Measurements from ENCODE around the gene TRIM61.
"Not testable (repeated sequence)": the region's sequence is repeated elsewhere in the genome, so short reads cannot be mapped to it uniquely, and the experiment has no call there.

The TRIM61 gene

GRCh38 chr4:164952551-164952950, 24.9 kb downstream of the TRIM61 start:
- Histone ChIP-seq H3K14ac (ENCODE audit: low read length) (no peak overlapping the region), H3K9ac (ENCODE audit: low read length) (no peak overlapping the region), H2BK5ac (ENCODE audit: low read depth, low read length, poor library complexity) (no peak overlapping the region), H3K4ac (ENCODE audit: low read depth, low read length) (no peak overlapping the region), H3K79me2 (ENCODE audit: control insufficient read depth, insufficient read depth, low read length, poor library complexity) (peaks cover 6% of the 10 kb centered on the region), H2BK12ac (ENCODE audit: low read length) (no peak overlapping the region), H4K12ac (ENCODE audit: low read depth, low read length) (no peak overlapping the region), H4K8ac (ENCODE audit: low read depth, low read length) (no peak overlapping the region), H3K4me2 (ENCODE audit: low read length) (no peak overlapping the region), H3K18ac (ENCODE audit: low read length) (no peak overlapping the region), H3K4me1 (ENCODE audit: control insufficient read depth in 1 of 2, insufficient read depth in 2 of 2, low read length in 2 of 2) (peaks cover 4% of the 10 kb centered on the region in 2 experiments), H3K23ac (ENCODE audit: low read length) (no peak overlapping the region), H3K79me1 (ENCODE audit: low read length) (peaks cover 5% of the 10 kb centered on the region), H4K91ac (ENCODE audit: low read depth, low read length) (no peak overlapping the region), H2AK5ac (ENCODE audit: low read length) (no peak overlapping the region), H3K27me3 (ENCODE audit: insufficient read depth, low read length) (no peaks in the 10 kb centered on the region), H3K4me3 (ENCODE audit: low read depth, low read length) (no peak overlapping the region), H3K9me3 (ENCODE audit: insufficient read depth, low read depth, low read length) (no peaks in the 10 kb centered on the region), H3K36me3 (ENCODE audit: control insufficient read depth in 1 of 2, insufficient read depth in 2 of 2, low read length in 2 of 2) (no peaks in the 10 kb centered on the region), H3K27ac (ENCODE audit: low read depth, low read length) (no peak overlapping the region), H2BK120ac (ENCODE audit: insufficient read depth, low read length, poor library complexity) (no peak overlapping the region), H2AFZ (ENCODE audit: insufficient read depth, low read length, poor library complexity) (no peak overlapping the region)
- no peak for DNase-seq
- WGBS (ENCODE audit: extremely low coverage, insufficient coverage, insufficient read length) = no CpG with 5 or more reads among the region's 3 CpGs

- Histone ChIP-seq H3K27ac (ENCODE audit: low read depth, low read length) (no peak overlapping the region), H2BK12ac (ENCODE audit: low read length) (no peak overlapping the region), H4K91ac (ENCODE audit: low read depth, low read length) (no peak overlapping the region), H3K4me3 (ENCODE audit: low read depth, low read length) (no peak overlapping the region), H3K9ac (ENCODE audit: low read length) (no peak overlapping the region), H3K14ac (ENCODE audit: low read length) (no peak overlapping the region), H3K27me3 (ENCODE audit: insufficient read depth, low read length) (no peaks in the 10 kb centered on the region), H3K18ac (ENCODE audit: low read length) (no peak overlapping the region), H2AFZ (ENCODE audit: insufficient read depth, low read length, poor library complexity) (no peak overlapping the region), H4K8ac (ENCODE audit: low read depth, low read length) (no peak overlapping the region), H3K4ac (ENCODE audit: low read depth, low read length) (no peak overlapping the region), H2AK5ac (ENCODE audit: low read length) (no peak overlapping the region), H2BK120ac (ENCODE audit: insufficient read depth, low read length, poor library complexity) (no peak overlapping the region), H3K4me1 (ENCODE audit: control insufficient read depth in 1 of 2, insufficient read depth in 2 of 2, low read length in 2 of 2) (peaks cover 0 to 2% of the 10 kb centered on the region in 2 experiments), H2BK5ac (ENCODE audit: low read depth, low read length, poor library complexity) (no peak overlapping the region), H3K36me3 (ENCODE audit: control insufficient read depth in 1 of 2, insufficient read depth in 2 of 2, low read length in 2 of 2) (no peaks in the 10 kb centered on the region), H3K23ac (ENCODE audit: low read length) (no peak overlapping the region), H3K9me3 (ENCODE audit: insufficient read depth, low read depth, low read length) (no peaks in the 10 kb centered on the region), H3K4me2 (ENCODE audit: low read length) (no peak overlapping the region), H4K12ac (ENCODE audit: low read depth, low read length) (no peak overlapping the region), H3K79me2 (ENCODE audit: control insufficient read depth, insufficient read depth, low read length, poor library complexity) (no peaks in the 10 kb centered on the region), H3K79me1 (ENCODE audit: low read length) (no peaks in the 10 kb centered on the region)
- WGBS (ENCODE audit: extremely low coverage, insufficient coverage, insufficient read length) = no CpG with 5 or more reads among the region's 1 CpG
- peak in 1 of 2 donors; percentile 12 for DNase-seq
Measured at GRCh38 chr4:164949448-164950143, 27.9 kb downstream of the TRIM61 start.

- Histone ChIP-seq H3K79me1 (ENCODE audit: low read length) (no peaks in the 10 kb centered on the region), H3K4me1 (ENCODE audit: control insufficient read depth in 1 of 2, insufficient read depth in 2 of 2, low read length in 2 of 2) (peaks cover 0 to 2% of the 10 kb centered on the region in 2 experiments), H3K79me2 (ENCODE audit: control insufficient read depth, insufficient read depth, low read length, poor library complexity) (no peaks in the 10 kb centered on the region), H2BK12ac (ENCODE audit: low read length) (no peak overlapping the region), H2BK5ac (ENCODE audit: low read depth, low read length, poor library complexity) (no peak overlapping the region), H2AFZ (ENCODE audit: insufficient read depth, low read length, poor library complexity) (no peak overlapping the region), H3K18ac (ENCODE audit: low read length) (no peak overlapping the region), H3K4me3 (ENCODE audit: low read depth, low read length) (no peak overlapping the region), H2BK120ac (ENCODE audit: insufficient read depth, low read length, poor library complexity) (no peak overlapping the region), H4K8ac (ENCODE audit: low read depth, low read length) (no peak overlapping the region), H3K27ac (ENCODE audit: low read depth, low read length) (no peak overlapping the region), H3K4ac (ENCODE audit: low read depth, low read length) (no peak overlapping the region), H3K36me3 (ENCODE audit: control insufficient read depth in 1 of 2, insufficient read depth in 2 of 2, low read length in 2 of 2) (no peaks in the 10 kb centered on the region), H4K12ac (ENCODE audit: low read depth, low read length) (no peak overlapping the region), H3K14ac (ENCODE audit: low read length) (no peak overlapping the region), H3K27me3 (ENCODE audit: insufficient read depth, low read length) (no peaks in the 10 kb centered on the region), H3K9ac (ENCODE audit: low read length) (no peak overlapping the region), H3K9me3 (ENCODE audit: insufficient read depth, low read depth, low read length) (no peaks in the 10 kb centered on the region), H3K23ac (ENCODE audit: low read length) (no peak overlapping the region), H2AK5ac (ENCODE audit: low read length) (no peak overlapping the region), H4K91ac (ENCODE audit: low read depth, low read length) (no peak overlapping the region), H3K4me2 (ENCODE audit: low read length) (no peak overlapping the region)
- WGBS (ENCODE audit: extremely low coverage, insufficient coverage, insufficient read length) = no CpG with 5 or more reads among the region's 4 CpGs
- DNase-seq = no peak
Measured at GRCh38 chr4:164948975-164949374, 28.5 kb downstream of the TRIM61 start.

- not testable (repeated sequence) for H2BK120ac ChIP-seq (ENCODE audit: insufficient read depth, low read length, poor library complexity); DNase-seq; H2AK5ac ChIP-seq (ENCODE audit: low read length); H3K27ac ChIP-seq (ENCODE audit: low read depth, low read length); H2BK12ac ChIP-seq (ENCODE audit: low read length); H3K23ac ChIP-seq (ENCODE audit: low read length); H3K4me2 ChIP-seq (ENCODE audit: low read length); H2BK5ac ChIP-seq (ENCODE audit: low read depth, low read length, poor library complexity); H3K9ac ChIP-seq (ENCODE audit: low read length); H3K14ac ChIP-seq (ENCODE audit: low read length); H4K12ac ChIP-seq (ENCODE audit: low read depth, low read length); H2AFZ ChIP-seq (ENCODE audit: insufficient read depth, low read length, poor library complexity); H3K18ac ChIP-seq (ENCODE audit: low read length); H3K36me3 ChIP-seq (ENCODE audit: control insufficient read depth in 1 of 2, insufficient read depth in 2 of 2, low read length in 2 of 2); H3K79me1 ChIP-seq (ENCODE audit: low read length); H3K9me3 ChIP-seq (ENCODE audit: insufficient read depth, low read depth, low read length); H3K4me1 ChIP-seq (ENCODE audit: control insufficient read depth in 1 of 2, insufficient read depth in 2 of 2, low read length in 2 of 2); H3K4me3 ChIP-seq (ENCODE audit: low read depth, low read length); H4K8ac ChIP-seq (ENCODE audit: low read depth, low read length); H4K91ac ChIP-seq (ENCODE audit: low read depth, low read length); H3K4ac ChIP-seq (ENCODE audit: low read depth, low read length); H3K27me3 ChIP-seq (ENCODE audit: insufficient read depth, low read length); H3K79me2 ChIP-seq (ENCODE audit: control insufficient read depth, insufficient read depth, low read length, poor library complexity)
- no CpG with 5 or more reads among the region's 3 CpGs for WGBS (ENCODE audit: extremely low coverage, insufficient coverage, insufficient read length)
Measured at GRCh38 chr4:164948006-164948405, 29.5 kb downstream of the TRIM61 start.

All from trophoblast cell (in vitro differentiated cells and primary cell).